HepG2 (cell line): ENCODE results near the gene KXD1. TPM values are rescaled to one million over a fixed set of nuclear protein-coding genes. Genes with fewer than 3 reads are reported as not detected.

ENCODE experiments used
- ATAC-seq: fragments of 200-7000 bp; cut with Tn5 transposase; 3 replicates; pipeline ENCODE4 v1.9.1; 2020; ENCODE audit warnings: mild to moderate bottlenecking, moderate library complexity
- BruUV-seq: library from RNA; stranded (reverse); fragments of 400-500 nt; replicated peaks from 2 replicates; lab custom pipeline; 2021; lab: Mats Ljungman, UMichigan
- CTCF ChIA-PET: fragments of 300-600 bp; formaldehyde crosslinking; extraction: SDS; loops from one replicate; lab custom pipeline; 2021; ENCODE audit warnings: low total read pairs, inconsistent platforms, low intra/inter-chr PET ratio; lab: Yijun Ruan, JAX
- POLR2A ChIA-PET: fragments of 350-600 bp; sonication (Branson Sonifier 250); formaldehyde crosslinking; loops from one replicate; lab custom pipeline; 2020; ENCODE audit warnings: antibody characterized with exemption, inconsistent platforms; lab: Yijun Ruan, JAX
- DNase-seq: peaks from one replicate; pipeline ENCODE4 v3.0.0-alpha.2; 2015; ENCODE audit warnings: low spot score
- FAIRE-seq: peaks from 3 replicates; lab custom pipeline; 2011; peaks lifted over from hg19 to GRCh38; lab: Jason Lieb, UNC
- H2AFZ ChIP-seq: one replicate; pipeline ENCODE4 v1.6.1; 2011; ENCODE audit warnings: low read length, inconsistent platforms
- H3K27ac ChIP-seq: fragments of 300-600 bp; 3 replicates; pipeline ENCODE4 v1.8.0; 2011; ENCODE audit warnings: mixed run types, mild to moderate bottlenecking, mixed read lengths, low read length, inconsistent platforms; ENCODE audit not compliant: insufficient read depth; ENCODE audit errors: extremely low read length
- H3K27me3 ChIP-seq, 2 experiments: fragments of 200-600 bp in 1 of 2; 2 replicates in 1 of 2; 3 replicates in 1 of 2; pipeline versions ENCODE4 v1.6.0 to v1.8.0; 2011; ENCODE audit warnings: low read length in 2 of 2, mild to moderate bottlenecking in 2 of 2, moderate library complexity in 2 of 2, inconsistent platforms in 1 of 2; ENCODE audit not compliant: insufficient read depth in 2 of 2, control insufficient read depth in 1 of 2
- H3K36me3 ChIP-seq, 2 experiments: fragments of 200-600 bp in 1 of 2; replicated peaks in 1 of 2; 2 replicates in 1 of 2; 3 replicates in 1 of 2; pipeline versions ENCODE4 v1.5.1 to v1.8.0; 2011; ENCODE audit warnings: low read length in 2 of 2, inconsistent platforms in 1 of 2; ENCODE audit not compliant: insufficient read depth in 2 of 2, control insufficient read depth in 1 of 2
- H3K4me1 ChIP-seq: 2 replicates; pipeline ENCODE4 v1.5.1; 2012; ENCODE audit warnings: low read length, inconsistent platforms; ENCODE audit not compliant: insufficient read depth
- H3K4me2 ChIP-seq: 2 replicates; pipeline ENCODE4 v1.6.0; 2011; ENCODE audit warnings: low read depth, low read length, inconsistent platforms
- H3K4me3 ChIP-seq, 3 experiments: fragments of 200-600 bp in 1 of 3; sonication (generic), shearing (Covaris generic) in 1 of 3; replicated peaks in 1 of 3; 2 replicates each; pipeline ENCODE4 v1.5.1; 2011 to 2016; ENCODE audit warnings: low read length in 3 of 3, inconsistent platforms in 2 of 3, low read depth in 2 of 3, mild to moderate bottlenecking in 2 of 3, control low read depth in 1 of 3, mixed read lengths in 1 of 3; ENCODE audit not compliant: insufficient read depth in 1 of 3
- H3K79me2 ChIP-seq: one replicate; pipeline ENCODE4 v1.6.1; 2011; ENCODE audit warnings: low read length, inconsistent platforms; ENCODE audit not compliant: insufficient read depth
- H3K9ac ChIP-seq: 2 replicates; pipeline ENCODE4 v1.6.0; 2011; ENCODE audit warnings: mild to moderate bottlenecking, low read depth, low read length, inconsistent platforms; ENCODE audit not compliant: insufficient read depth
- H3K9me3 ChIP-seq: 2 replicates; pipeline ENCODE4 v1.5.1; 2012; ENCODE audit warnings: mild to moderate bottlenecking, low read length
- H4K20me1 ChIP-seq: 2 replicates; pipeline ENCODE4 v1.6.0; 2011; ENCODE audit warnings: inconsistent platforms, mild to moderate bottlenecking, low read length, moderate library complexity; ENCODE audit not compliant: insufficient read depth
- ATF7-NPFF ChIP-seq: sonication (generic); formaldehyde crosslinking; IDR thresholded peaks from 2 replicates; pipeline ENCODE4 v1.8.1; 2023; ENCODE audit warnings: mild to moderate bottlenecking, low read depth, missing genetic modification reagents, moderate library complexity
- CSRNP2 ChIP-seq: sonication (generic); formaldehyde crosslinking; conservative IDR thresholded peaks from 2 replicates; pipeline ENCODE4 v1.8.0; 2022; ENCODE audit warnings: low read depth, missing genetic modification reagents
- GATAD2A ChIP-seq: IDR thresholded peaks from 2 replicates; pipeline ENCODE4 v1.6.1; 2016
- GPN1 ChIP-seq: sonication (generic); formaldehyde crosslinking; IDR thresholded peaks from 2 replicates; pipeline ENCODE4 v1.5.1; 2020; ENCODE audit warnings: missing genetic modification reagents, borderline replicate concordance
- GZF1 ChIP-seq: sonication (generic); formaldehyde crosslinking; IDR thresholded peaks from 2 replicates; pipeline ENCODE4 v1.5.1; 2020; ENCODE audit warnings: mild to moderate bottlenecking, missing genetic modification reagents
- HOXA3 ChIP-seq: sonication (generic); formaldehyde crosslinking; IDR thresholded peaks from 2 replicates; pipeline ENCODE4 v1.5.0; 2020; ENCODE audit warnings: missing genetic modification reagents
- KLF9 ChIP-seq: IDR thresholded peaks from 2 replicates; pipeline ENCODE4 v1.6.1; 2016; ENCODE audit warnings: low read depth
- PAF1 ChIP-seq: IDR thresholded peaks from 2 replicates; pipeline ENCODE4 v1.6.1; 2016; ENCODE audit warnings: missing genetic modification reagents, missing compliant biosample characterization
- RBFOX2 ChIP-seq: fragments of 200-400 bp; formaldehyde crosslinking; IDR thresholded peaks from 2 replicates; pipeline ENCODE4 v1.6.1; 2017; ENCODE audit warnings: low read depth, mild to moderate bottlenecking, low read length
- RXRA ChIP-seq: sonication (generic); formaldehyde crosslinking; IDR thresholded peaks from 2 replicates; pipeline ENCODE4 v1.5.1; 2020; ENCODE audit warnings: missing genetic modification reagents
- SALL1 ChIP-seq: sonication (generic); formaldehyde crosslinking; IDR thresholded peaks from 2 replicates; pipeline ENCODE4 v1.8.0; 2022; ENCODE audit warnings: mild to moderate bottlenecking, missing genetic modification reagents
- SIX1 ChIP-seq: sonication (generic); formaldehyde crosslinking; IDR thresholded peaks from 2 replicates; pipeline ENCODE4 v1.4.0; 2020; ENCODE audit warnings: missing genetic modification reagents, borderline replicate concordance
- SIX4 ChIP-seq: sonication (generic); formaldehyde crosslinking; IDR thresholded peaks from 2 replicates; pipeline ENCODE4 v1.4.0; 2020; ENCODE audit warnings: missing genetic modification reagents
- SKIL ChIP-seq: sonication (generic); formaldehyde crosslinking; IDR thresholded peaks from 2 replicates; pipeline ENCODE4 v1.8.0; 2022; ENCODE audit warnings: missing genetic modification reagents, mild to moderate bottlenecking, moderate library complexity, borderline replicate concordance
- ZNF18 ChIP-seq: sonication (generic); formaldehyde crosslinking; IDR thresholded peaks from 2 replicates; pipeline ENCODE4 v1.8.0; 2022; ENCODE audit warnings: mild to moderate bottlenecking, missing genetic modification reagents; ENCODE audit not compliant: insufficient replicate concordance
- ZNF33A ChIP-seq: sonication (generic); formaldehyde crosslinking; IDR thresholded peaks from 2 replicates; pipeline ENCODE4 v1.5.1; 2020; ENCODE audit warnings: missing genetic modification reagents, mild to moderate bottlenecking, moderate library complexity, borderline replicate concordance
- ZNF746 ChIP-seq: sonication (generic); formaldehyde crosslinking; IDR thresholded peaks from 2 replicates; pipeline ENCODE4 v1.8.0; 2022; ENCODE audit warnings: mild to moderate bottlenecking, missing genetic modification reagents
- whole genome bisulfite sequencing: methylation state at CpG from one replicate; pipeline ENCODE4 v1.1.6; 2017; ENCODE audit warnings: low lambda C conversion rate; 5-methylcytosine and 5-hydroxymethylcytosine counted together
- in situ Hi-C: cut with HindIII; loops from 2 replicates; pipeline ENCODE4 v1.10.0; 2017; ENCODE audit warnings: low pct_unique_long_range_greater_than_20kb; ENCODE audit not compliant: extremely low pct_ligation_motif_present
- intact Hi-C: fragments of 100-400 bp; cut with micrococcal nuclease; formaldehyde crosslinking; loops from one replicate; pipeline ENCODE4 v1.10.0; 2022; ENCODE audit not compliant: unreplicated experiment
- polyA plus RNA-seq, 8 experiments: library from polyadenylated mRNA; depleted of rRNA in 3 of 8; stranded (reverse) in 7 of 8; unstranded in 1 of 8; fragments of >200 nt; fragmentation: Illumina TruSeq in 4 of 8; extraction: Trizol in 4 of 8; gene quantifications; 2 replicates each; pipeline versions ENCODE4 v1.2.1 to v1.2.3, GENCODE V29; 2011 to 2016; ENCODE audit warnings: low read depth in 4 of 8, missing spikeins in 1 of 8, mixed read lengths in 1 of 8; ENCODE audit not compliant: insufficient read depth in 1 of 8
- total RNA-seq, 5 experiments: library from RNA; depleted of rRNA; stranded (reverse); fragments of >200 nt; fragmentation: Illumina TruSeq; extraction: Trizol; gene quantifications; 2 replicates each; pipeline ENCODE4 v1.2.3, GENCODE V29; 2016; ENCODE audit warnings: low read depth in 1 of 5

The KXD1 gene
- total and polyA plus RNA-seq, 2 of the 13 experiments (the other 11 are each of a cell fraction or from before 2014, with no cell fraction given), result 44.6 to 143 TPM

- TF ChIP-seq GZF1 (CRISPR knock-in tag), result 0 out of 2 replicates have a peak, but pooled peaks have one; percentile 65
- peak; percentile 57 for TF ChIP-seq HOXA3 (CRISPR knock-in tag)
Measured at GRCh38 chr19:18610556-18611326, 53.1 kb downstream of the KXD1 start (continued).

- 2% methylated on average over 14 of the region's 62 CpGs for WGBS
- CTCF ChIA-PET, result no interaction called here
- TF ChIP-seq SIX1 (CRISPR knock-in tag) (peak; percentile 66; the same call in 1 of the 2 replicates), RXRA (peak; percentile 87), SKIL (CRISPR knock-in tag) (peak; percentile 68; the same call in 1 of the 2 replicates), ZNF746 (CRISPR knock-in tag) (peak; percentile 61; the same call in 1 of the 2 replicates), KLF9 (CRISPR knock-in tag) (no peak), SIX4 (CRISPR knock-in tag) (peak; percentile 92), SALL1 (CRISPR knock-in tag) (no peak), PAF1 (no peak), GPN1 (CRISPR knock-in tag) (no peak), ZNF18 (CRISPR knock-in tag) (no peak), CSRNP2 (CRISPR knock-in tag) (no peak), ATF7-NPFF (CRISPR knock-in tag) (no peak), RBFOX2 (0 out of 2 replicates have a peak, but pooled peaks have one; percentile 28), ZNF33A (CRISPR knock-in tag) (no peak), GATAD2A (peak; percentile 28; the same call in 1 of the 2 replicates)
Measured at GRCh38 chr19:18611327-18612050, 53.8 kb downstream of the KXD1 start.

More at GRCh38 chr19:18611327-18612050, 53.8 kb downstream of the KXD1 start:
- no peak for FAIRE-seq
- POLR2A ChIA-PET, result no interaction called here
- peak; percentile 76 for DNase-seq
- in situ Hi-C loops (no loop called here), intact Hi-C loops (no loop called here)
- Histone ChIP-seq H3K4me3 (peak overlapping the region; percentile 48 to 75 (median 68)), H2AFZ (no peak overlapping the region), H3K27me3 (peaks cover 0 to 7% of the 10 kb centered on the region in 2 experiments; a peak in 2 of 5 replicates), H3K79me2 (no peaks in the 10 kb centered on the region), H3K4me1 (peaks cover 53% of the 10 kb centered on the region), H3K9me3 (no peaks in the 10 kb centered on the region), H3K9ac (peak overlapping the region; percentile 57), H4K20me1 (no peaks in the 10 kb centered on the region), H3K27ac (peak overlapping the region; percentile 84), H3K36me3 (no peaks in the 10 kb centered on the region), H3K4me2 (peak overlapping the region; percentile 100)
- ATAC-seq, result peak; percentile 43
- BruUV-seq, result no TSS peak
